Panc1 (cell line): ENCODE data around the gene COMMD6. TPM values are rescaled to one million over a fixed set of nuclear protein-coding genes. Genes with fewer than 3 reads are reported as not detected.

Experiments
- ATAC-seq: fragments of 200-7000 bp; cut with Tn5 transposase; 2 replicates; pipeline ENCODE4 v1.9.1; 2020; ENCODE audit warnings: mild to moderate bottlenecking, moderate library complexity
- BruUV-seq: library from RNA; stranded (reverse); fragments of 400-500 nt; replicated peaks from 2 replicates; lab custom pipeline; 2021; lab: Mats Ljungman, UMichigan
- CTCF ChIA-PET: fragments of 300-600 bp; sonication (Branson Sonifier 250); formaldehyde crosslinking; loops from one replicate; lab custom pipeline; 2022; ENCODE audit warnings: antibody characterized with exemption; lab: Charles Lee
- POLR2A ChIA-PET: fragments of 300-600 bp; sonication (Branson Sonifier 250); formaldehyde crosslinking; loops from one replicate; lab custom pipeline; 2022; ENCODE audit warnings: antibody characterized with exemption; lab: Charles Lee
- DNase-seq: peaks from one replicate; pipeline ENCODE4 v3.0.0-alpha.2; 2010; ENCODE audit warnings: low read depth, low spot score
- H3K27ac ChIP-seq: 2 replicates; pipeline ENCODE4 v1.5.1; 2011; ENCODE audit warnings: mild to moderate bottlenecking, low read length, inconsistent platforms
- H3K27me3 ChIP-seq: fragments of 200-500 bp; sonication (Bioruptor generic); 2 replicates; pipeline ENCODE4 v1.6.0; 2014; ENCODE audit warnings: low read length, inconsistent platforms; ENCODE audit not compliant: control insufficient read depth, insufficient read depth
- H3K36me3 ChIP-seq: fragments of 200-500 bp; sonication (Bioruptor generic); 2 replicates; pipeline ENCODE4 v1.5.1; 2014; ENCODE audit warnings: inconsistent platforms, mild to moderate bottlenecking, low read length, moderate library complexity; ENCODE audit not compliant: control insufficient read depth, insufficient read depth
- H3K4me1 ChIP-seq: 2 replicates; pipeline ENCODE4 v1.5.1; 2011; ENCODE audit warnings: inconsistent platforms, mild to moderate bottlenecking, low read length, moderate library complexity; ENCODE audit not compliant: control insufficient read depth, insufficient read depth
- H3K4me3 ChIP-seq, 2 experiments: 2 replicates each; pipeline ENCODE4 v1.5.1; 2011 to 2012; ENCODE audit warnings: low read depth in 2 of 2, low read length in 2 of 2, mild to moderate bottlenecking in 2 of 2, inconsistent platforms in 1 of 2, moderate library complexity in 1 of 2
- H3K9me3 ChIP-seq: fragments of 200-500 bp; sonication (Bioruptor generic); 2 replicates; pipeline ENCODE4 v1.5.1; 2014; ENCODE audit warnings: low read depth, mild to moderate bottlenecking, inconsistent platforms, low read length, moderate library complexity; ENCODE audit not compliant: control insufficient read depth, insufficient read depth
- POLR2AphosphoS5 ChIP-seq: IDR thresholded peaks from 2 replicates; pipeline ENCODE4 v1.6.1; 2012; ENCODE audit warnings: mild to moderate bottlenecking, low read depth, low read length, moderate library complexity
- SIN3A ChIP-seq: IDR thresholded peaks from 2 replicates; pipeline ENCODE4 v1.6.1; 2012; ENCODE audit warnings: low read depth, mild to moderate bottlenecking, low read length, moderate library complexity, borderline replicate concordance; ENCODE audit not compliant: insufficient read depth
- TCF7L2 ChIP-seq: IDR thresholded peaks from 2 replicates; pipeline ENCODE4 v1.6.1; 2011; ENCODE audit warnings: mild to moderate bottlenecking, low read depth, low read length, inconsistent platforms
- in situ Hi-C: cut with HindIII; loops from 2 replicates; pipeline ENCODE4 v1.10.0; 2016; ENCODE audit warnings: low sequenced_read_pairs, low pct_unique_long_range_greater_than_20kb
- intact Hi-C: fragments of 100-400 bp; cut with micrococcal nuclease; formaldehyde crosslinking; loops from one replicate; pipeline ENCODE4 v1.10.0; 2022; ENCODE audit not compliant: unreplicated experiment
- total RNA-seq: library from RNA; stranded (reverse); gene quantifications from one replicate; pipeline ENCODE4 v1.2.1, GENCODE V29; 2021; ENCODE audit not compliant: unreplicated experiment
- TF ChIP-seq, protein P1 (sequence below): fragments of 450-650 bp; IDR thresholded peaks from 2 replicates; pipeline ENCODE4 v1.5.1; 2017; ENCODE audit warnings: mild to moderate bottlenecking
- TF ChIP-seq, protein P2 (sequence below), 2 experiments: IDR thresholded peaks; 2 replicates each; pipeline ENCODE4 v1.6.1; 2011 to 2012; ENCODE audit warnings: low read depth in 2 of 2, control low read depth in 1 of 2, low read length in 1 of 2, mild to moderate bottlenecking in 1 of 2, moderate library complexity in 1 of 2; ENCODE audit not compliant: insufficient read depth in 1 of 2

COMMD6 gene
- total RNA-seq, 1 experiment from 2014 or later, result 97.4 TPM

DNA sequence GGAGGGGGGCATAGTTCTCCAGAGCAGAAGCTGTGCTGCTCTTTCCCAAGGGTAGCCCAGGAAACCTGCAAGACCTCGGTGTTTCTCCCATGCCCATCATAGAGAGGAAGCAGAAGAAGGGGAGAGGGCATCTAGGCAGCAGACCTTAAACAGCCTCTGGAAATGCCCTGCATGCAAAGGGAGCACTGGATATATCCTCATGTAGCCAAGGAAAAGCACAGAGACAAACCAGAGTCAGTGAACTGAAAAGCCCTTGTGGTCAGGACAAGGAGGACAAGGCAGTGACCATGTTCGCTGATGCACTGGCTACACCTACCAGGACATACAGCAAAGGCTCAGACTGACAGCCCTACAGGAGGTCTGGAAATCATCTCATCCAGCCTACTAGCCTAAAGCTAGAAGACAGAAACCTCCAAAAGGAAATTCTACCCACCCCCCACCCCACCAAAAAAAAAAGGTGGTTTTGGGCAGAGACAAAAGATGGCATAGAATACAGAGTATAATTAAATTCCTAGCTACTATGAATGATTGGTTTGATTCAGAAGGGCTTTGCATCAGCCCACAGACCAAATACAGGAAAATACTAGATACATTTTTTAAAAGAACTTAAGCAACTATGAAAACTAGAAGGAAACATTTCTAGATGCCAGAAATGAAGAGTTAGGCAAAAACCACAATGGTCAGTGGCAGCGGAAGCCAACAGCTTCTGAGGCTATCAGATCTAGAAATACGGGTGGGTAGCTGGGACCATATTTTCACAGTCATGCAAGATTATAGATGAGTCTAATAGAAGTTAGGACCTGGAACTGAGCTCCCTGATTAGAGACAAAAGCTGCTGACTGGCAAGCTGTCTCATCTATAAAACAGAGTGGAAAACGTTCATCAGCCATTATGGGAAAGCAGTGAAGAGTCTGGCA, 51.2 kb downstream of the COMMD6 start:
- TF ChIP-seq SIN3A (no peak), POLR2AphosphoS5 (no peak), TCF7L2 (no peak)
- TF ChIP-seq, protein P1, sequence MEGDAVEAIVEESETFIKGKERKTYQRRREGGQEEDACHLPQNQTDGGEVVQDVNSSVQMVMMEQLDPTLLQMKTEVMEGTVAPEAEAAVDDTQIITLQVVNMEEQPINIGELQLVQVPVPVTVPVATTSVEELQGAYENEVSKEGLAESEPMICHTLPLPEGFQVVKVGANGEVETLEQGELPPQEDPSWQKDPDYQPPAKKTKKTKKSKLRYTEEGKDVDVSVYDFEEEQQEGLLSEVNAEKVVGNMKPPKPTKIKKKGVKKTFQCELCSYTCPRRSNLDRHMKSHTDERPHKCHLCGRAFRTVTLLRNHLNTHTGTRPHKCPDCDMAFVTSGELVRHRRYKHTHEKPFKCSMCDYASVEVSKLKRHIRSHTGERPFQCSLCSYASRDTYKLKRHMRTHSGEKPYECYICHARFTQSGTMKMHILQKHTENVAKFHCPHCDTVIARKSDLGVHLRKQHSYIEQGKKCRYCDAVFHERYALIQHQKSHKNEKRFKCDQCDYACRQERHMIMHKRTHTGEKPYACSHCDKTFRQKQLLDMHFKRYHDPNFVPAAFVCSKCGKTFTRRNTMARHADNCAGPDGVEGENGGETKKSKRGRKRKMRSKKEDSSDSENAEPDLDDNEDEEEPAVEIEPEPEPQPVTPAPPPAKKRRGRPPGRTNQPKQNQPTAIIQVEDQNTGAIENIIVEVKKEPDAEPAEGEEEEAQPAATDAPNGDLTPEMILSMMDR, result no peak
- TF ChIP-seq, protein P2, sequence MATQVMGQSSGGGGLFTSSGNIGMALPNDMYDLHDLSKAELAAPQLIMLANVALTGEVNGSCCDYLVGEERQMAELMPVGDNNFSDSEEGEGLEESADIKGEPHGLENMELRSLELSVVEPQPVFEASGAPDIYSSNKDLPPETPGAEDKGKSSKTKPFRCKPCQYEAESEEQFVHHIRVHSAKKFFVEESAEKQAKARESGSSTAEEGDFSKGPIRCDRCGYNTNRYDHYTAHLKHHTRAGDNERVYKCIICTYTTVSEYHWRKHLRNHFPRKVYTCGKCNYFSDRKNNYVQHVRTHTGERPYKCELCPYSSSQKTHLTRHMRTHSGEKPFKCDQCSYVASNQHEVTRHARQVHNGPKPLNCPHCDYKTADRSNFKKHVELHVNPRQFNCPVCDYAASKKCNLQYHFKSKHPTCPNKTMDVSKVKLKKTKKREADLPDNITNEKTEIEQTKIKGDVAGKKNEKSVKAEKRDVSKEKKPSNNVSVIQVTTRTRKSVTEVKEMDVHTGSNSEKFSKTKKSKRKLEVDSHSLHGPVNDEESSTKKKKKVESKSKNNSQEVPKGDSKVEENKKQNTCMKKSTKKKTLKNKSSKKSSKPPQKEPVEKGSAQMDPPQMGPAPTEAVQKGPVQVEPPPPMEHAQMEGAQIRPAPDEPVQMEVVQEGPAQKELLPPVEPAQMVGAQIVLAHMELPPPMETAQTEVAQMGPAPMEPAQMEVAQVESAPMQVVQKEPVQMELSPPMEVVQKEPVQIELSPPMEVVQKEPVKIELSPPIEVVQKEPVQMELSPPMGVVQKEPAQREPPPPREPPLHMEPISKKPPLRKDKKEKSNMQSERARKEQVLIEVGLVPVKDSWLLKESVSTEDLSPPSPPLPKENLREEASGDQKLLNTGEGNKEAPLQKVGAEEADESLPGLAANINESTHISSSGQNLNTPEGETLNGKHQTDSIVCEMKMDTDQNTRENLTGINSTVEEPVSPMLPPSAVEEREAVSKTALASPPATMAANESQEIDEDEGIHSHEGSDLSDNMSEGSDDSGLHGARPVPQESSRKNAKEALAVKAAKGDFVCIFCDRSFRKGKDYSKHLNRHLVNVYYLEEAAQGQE (IDR thresholded peaks at IDR 0.05; ENCODE audit: insufficient read depth in 1 of 2, low read depth in 2 of 2, low read length in 1 of 2), result no peak
- H3K36me3 ChIP-seq, result no peaks in the 10 kb centered on the region
- H3K27me3 ChIP-seq, result no peaks in the 10 kb centered on the region
- ChIA-PET CTCF (no interaction called here), POLR2A (no interaction called here)
- in situ Hi-C loops (no loop called here), intact Hi-C loops (loop anchor here (10.0 kb wide), 1 partner anchor 58 kb away; the partner anchor contains the start of gene UCHL3)
- H3K9me3 ChIP-seq, result no peaks in the 10 kb centered on the region
- DNase-seq (no peak), ATAC-seq (no peak)
- H3K27ac ChIP-seq, result no peak overlapping the region
- no TSS peak for BruUV-seq
- H3K4me3 ChIP-seq, result no peak overlapping the region
- no peaks in the 10 kb centered on the region; the same call in 1 of the 2 replicates for H3K4me1 ChIP-seq

DNA sequence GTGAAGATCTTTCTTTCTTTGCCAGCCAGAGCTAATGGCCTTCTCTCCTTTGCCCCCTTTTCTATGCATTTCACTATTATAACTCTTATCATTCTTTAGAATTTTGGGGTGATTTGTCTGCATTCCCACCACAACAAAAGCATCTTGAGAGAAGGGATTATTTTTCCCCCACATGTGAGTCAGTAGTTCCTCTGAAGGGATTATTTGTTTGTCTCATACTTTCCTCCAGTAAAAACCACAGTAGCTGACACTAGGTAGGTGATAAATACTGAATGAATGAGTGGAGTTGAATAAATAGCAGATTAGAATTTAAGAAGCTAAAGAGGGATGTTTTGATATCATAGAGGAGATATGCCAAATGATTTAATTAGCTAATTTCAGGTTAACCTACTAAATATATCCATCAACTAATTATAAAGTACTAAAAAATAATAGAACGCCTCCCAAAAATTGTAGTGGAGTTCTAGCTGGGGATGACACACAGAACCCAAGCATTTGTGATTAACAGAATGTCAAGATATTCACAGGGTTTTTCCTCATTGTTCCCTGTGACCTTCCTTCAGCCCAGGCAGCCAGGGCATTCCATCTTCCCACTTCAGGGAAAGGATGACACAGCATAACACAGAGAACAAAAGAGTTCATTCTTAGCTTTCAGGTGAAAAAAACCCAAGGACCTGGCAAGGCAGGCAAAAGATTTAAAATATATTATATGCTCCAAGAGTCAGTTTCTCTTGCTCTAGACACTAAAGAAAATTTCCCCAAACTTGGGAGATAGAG, 52.2 kb downstream of the COMMD6 start:
- ATAC-seq (no peak), DNase-seq (no peak)
- H3K36me3 ChIP-seq, result no peaks in the 10 kb centered on the region
- H3K4me1 ChIP-seq, result no peaks in the 10 kb centered on the region; the same call in 1 of the 2 replicates
- H3K27ac ChIP-seq, result no peak overlapping the region
- H3K27me3 ChIP-seq, result no peaks in the 10 kb centered on the region
- POLR2A ChIA-PET, result no interaction called here
- BruUV-seq, result no TSS peak
- CTCF ChIA-PET, result no interaction called here
- no peak overlapping the region for H3K4me3 ChIP-seq
- in situ Hi-C loops, result no loop called here
- no peaks in the 10 kb centered on the region for H3K9me3 ChIP-seq
- no peak for TF ChIP-seq SIN3A
- TF ChIP-seq, protein P1, result no peak
- TF ChIP-seq POLR2AphosphoS5, result no peak
- TF ChIP-seq TCF7L2, result no peak
- TF ChIP-seq, protein P2 (IDR thresholded peaks at IDR 0.05; ENCODE audit: insufficient read depth in 1 of 2, low read depth in 2 of 2, low read length in 1 of 2), result no peak
- intact Hi-C loops, result loop anchor here (10.0 kb wide), 1 partner anchor 59 kb away; the partner anchor contains the start of gene UCHL3
